Stimulated activated memory B cell treated with anti-CD40 and anti-IgM and Interleukin-4, amounts not matched to agents 10 μg/mL and 1 μg/mL and 100 μg/mL, for 72 hours (primary cell): ENCODE data around the gene MZT2A.
"Not testable (repeated sequence)": the region's sequence is repeated elsewhere in the genome, so short reads cannot be mapped to it uniquely, and the experiment has no call there.

Experiments
- ATAC-seq: fragments of 150-1000 bp; cut with Tn5 transposase; 2 replicates; pipeline ENCODE4 v1.10.0; 2021
- H3K27ac Mint-ChIP-seq: one replicate; pipeline ENCODE4 v1.8.0; 2022; ENCODE audit warnings: mild to moderate bottlenecking, mixed read lengths
- H3K27me3 Mint-ChIP-seq: one replicate; pipeline ENCODE4 v1.8.0; 2022; ENCODE audit warnings: mixed read lengths
- H3K36me3 Mint-ChIP-seq: one replicate; pipeline ENCODE4 v1.8.0; 2022; ENCODE audit warnings: mixed read lengths
- H3K4me1 Mint-ChIP-seq: one replicate; pipeline ENCODE4 v1.8.0; 2022; ENCODE audit warnings: mixed read lengths
- H3K4me3 Mint-ChIP-seq: one replicate; pipeline ENCODE4 v1.8.0; 2022; ENCODE audit warnings: mild to moderate bottlenecking, moderate library complexity, mixed read lengths
- H3K9me3 Mint-ChIP-seq: one replicate; pipeline ENCODE4 v1.8.0; 2022; ENCODE audit warnings: mixed read lengths

MZT2A gene

GRCh38 chr2:131511969-131512870, 20.0 kb upstream of the MZT2A start:
- not testable (repeated sequence) for H3K27me3 Mint-ChIP-seq, ATAC-seq, H3K9me3 Mint-ChIP-seq, H3K4me3 Mint-ChIP-seq
- Mint-ChIP-seq H3K36me3 (peaks cover 38% of the 10 kb centered on the region), H3K4me1 (peaks cover 32% of the 10 kb centered on the region), H3K27ac (peak overlapping the region; percentile 48)

- not testable (repeated sequence) for ATAC-seq, H3K27me3 Mint-ChIP-seq, H3K9me3 Mint-ChIP-seq, H3K4me3 Mint-ChIP-seq
- peaks cover 32% of the 10 kb centered on the region for H3K4me1 Mint-ChIP-seq
- peaks cover 40% of the 10 kb centered on the region for H3K36me3 Mint-ChIP-seq
- H3K27ac Mint-ChIP-seq = peak overlapping the region; percentile 48
Measured at GRCh38 chr2:131511291-131511968, 19.2 kb upstream of the MZT2A start.

GRCh38 chr2:131509615-131510014, 17.4 kb upstream of the MZT2A start:
- ATAC-seq = no peak
- no peak overlapping the region for H3K27ac Mint-ChIP-seq
- no peaks in the 10 kb centered on the region for H3K9me3 Mint-ChIP-seq
- no peak overlapping the region for H3K4me3 Mint-ChIP-seq
- H3K27me3 Mint-ChIP-seq = no peaks in the 10 kb centered on the region
- peaks cover 52% of the 10 kb centered on the region for H3K36me3 Mint-ChIP-seq
- H3K4me1 Mint-ChIP-seq = peaks cover 25% of the 10 kb centered on the region

GRCh38 chr2:131504082-131504750, 12.0 kb upstream of the MZT2A start:
- not testable (repeated sequence) for ATAC-seq, H3K27ac Mint-ChIP-seq, H3K4me1 Mint-ChIP-seq, H3K27me3 Mint-ChIP-seq, H3K4me3 Mint-ChIP-seq, H3K9me3 Mint-ChIP-seq
- H3K36me3 Mint-ChIP-seq = peaks cover 61% of the 10 kb centered on the region

- not testable (repeated sequence) for H3K27me3 Mint-ChIP-seq, H3K9me3 Mint-ChIP-seq, H3K27ac Mint-ChIP-seq, H3K4me1 Mint-ChIP-seq, ATAC-seq, H3K4me3 Mint-ChIP-seq
- peaks cover 64% of the 10 kb centered on the region for H3K36me3 Mint-ChIP-seq
Measured at GRCh38 chr2:131503587-131503986, 11.4 kb upstream of the MZT2A start.

GRCh38 chr2:131498321-131498973, 6.2 kb upstream of the MZT2A start:
- not testable (repeated sequence) for H3K9me3 Mint-ChIP-seq, H3K27me3 Mint-ChIP-seq, H3K4me3 Mint-ChIP-seq
- H3K4me1 Mint-ChIP-seq = peaks cover 36% of the 10 kb centered on the region
- peaks cover 35% of the 10 kb centered on the region for H3K36me3 Mint-ChIP-seq
- peak overlapping the region; percentile 36 for H3K27ac Mint-ChIP-seq
- peak; percentile 94 for ATAC-seq

GRCh38 chr2:131495506-131495905, 3.3 kb upstream of the MZT2A start:
- not testable (repeated sequence) for ATAC-seq, H3K27me3 Mint-ChIP-seq, H3K27ac Mint-ChIP-seq, H3K9me3 Mint-ChIP-seq, H3K4me3 Mint-ChIP-seq
- H3K4me1 Mint-ChIP-seq = peaks cover 51% of the 10 kb centered on the region
- peaks cover 20% of the 10 kb centered on the region for H3K36me3 Mint-ChIP-seq

GRCh38 chr2:131493199-131493968, 1.2 kb upstream of the MZT2A start:
- H3K9me3 Mint-ChIP-seq = no peaks in the 10 kb centered on the region
- no peaks in the 10 kb centered on the region for H3K27me3 Mint-ChIP-seq
- H3K36me3 Mint-ChIP-seq = peaks cover 12% of the 10 kb centered on the region
- peak overlapping the region; percentile 97 for H3K27ac Mint-ChIP-seq
- ATAC-seq = peak; percentile 40
- H3K4me3 Mint-ChIP-seq = peak overlapping the region; percentile 98
- H3K4me1 Mint-ChIP-seq = peaks cover 64% of the 10 kb centered on the region

- Mint-ChIP-seq H3K9me3 (no peaks in the 10 kb centered on the region), H3K36me3 (peaks cover 12% of the 10 kb centered on the region), H3K27me3 (no peaks in the 10 kb centered on the region), H3K4me1 (peaks cover 63% of the 10 kb centered on the region), H3K4me3 (peak overlapping the region; percentile 98), H3K27ac (peak overlapping the region; percentile 97)
- peak; percentile 92 for ATAC-seq
Measured at GRCh38 chr2:131492418-131493198, 411 bp upstream of the MZT2A start.

- Mint-ChIP-seq H3K36me3 (peaks cover 12% of the 10 kb centered on the region), H3K27ac (peak overlapping the region; percentile 80), H3K4me3 (peak overlapping the region; percentile 83), H3K4me1 (peaks cover 63% of the 10 kb centered on the region)
- not testable (repeated sequence) for ATAC-seq, H3K27me3 Mint-ChIP-seq, H3K9me3 Mint-ChIP-seq
Measured at GRCh38 chr2:131491469-131491836, 744 bp downstream of the MZT2A start.

GRCh38 chr2:131490616-131491468, 1.4 kb downstream of the MZT2A start:
- Mint-ChIP-seq H3K36me3 (peaks cover 12% of the 10 kb centered on the region), H3K4me3 (peak overlapping the region; percentile 83), H3K27ac (peak overlapping the region; percentile 80), H3K4me1 (peaks cover 61% of the 10 kb centered on the region)
- H3K9me3 Mint-ChIP-seq, ATAC-seq, H3K27me3 Mint-ChIP-seq: not testable (repeated sequence)

GRCh38 chr2:131488306-131489205, 3.6 kb downstream of the MZT2A start:
- H3K4me1 Mint-ChIP-seq = peaks cover 40% of the 10 kb centered on the region
- H3K4me3 Mint-ChIP-seq = no peak overlapping the region
- H3K36me3 Mint-ChIP-seq = peaks cover 14% of the 10 kb centered on the region
- H3K27ac Mint-ChIP-seq = no peak overlapping the region
- H3K9me3 Mint-ChIP-seq = no peaks in the 10 kb centered on the region
- no peak for ATAC-seq
- H3K27me3 Mint-ChIP-seq = no peaks in the 10 kb centered on the region
